ENCODE measurements around the gene FAM210B. TPM values are rescaled to one million over a fixed set of nuclear protein-coding genes. Genes with fewer than 3 reads are reported as not detected.
"Not testable (repeated sequence)": the region's sequence is repeated elsewhere in the genome, so short reads cannot be mapped to it uniquely, and the experiment has no call there.

FAM210B gene
- total RNA-seq, 1 experiment from 2014 or later, result 23.9 TPM

- DNase-seq, result no peak
- Histone ChIP-seq H3K4me3 (ENCODE audit: insufficient read depth, low read depth, low read length) (no peak overlapping the region), H3K36me3 (replicated peaks; ENCODE audit: control insufficient read depth, insufficient read depth, low read length) (peaks cover 24% of the 10 kb centered on the region), H3K27me3 (ENCODE audit: control insufficient read depth, insufficient read depth, low read length) (no peaks in the 10 kb centered on the region)
These were observed 14.1 kb downstream of the FAM210B start for GRCh38 chr20:56372850-56373249.

DNA sequence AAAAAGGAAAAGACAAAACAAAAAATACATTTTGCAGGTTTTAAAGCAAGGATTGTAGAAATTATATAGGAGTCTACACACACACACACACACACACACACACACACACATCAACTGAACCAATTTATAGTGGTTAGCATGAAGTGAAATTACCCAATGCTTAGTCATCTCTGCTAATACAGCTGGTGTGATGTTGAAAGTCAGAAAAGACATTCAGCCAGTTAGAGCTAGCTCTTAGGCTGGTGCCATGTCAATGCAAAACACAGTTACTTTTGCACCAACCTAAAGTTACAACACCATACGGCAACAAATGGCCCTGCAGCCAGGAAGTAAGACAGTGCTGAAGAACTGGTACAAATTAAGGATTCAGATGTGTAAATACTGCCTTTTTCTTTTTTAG, 15.2 kb downstream of the FAM210B start:
- peaks cover 27% of the 10 kb centered on the region for H3K36me3 ChIP-seq (replicated peaks; ENCODE audit: control insufficient read depth, insufficient read depth, low read length)
- no peak for DNase-seq
- no peak overlapping the region for H3K4me3 ChIP-seq (ENCODE audit: insufficient read depth, low read depth, low read length)
- H3K27me3 ChIP-seq (ENCODE audit: control insufficient read depth, insufficient read depth, low read length), result no peaks in the 10 kb centered on the region

DNA sequence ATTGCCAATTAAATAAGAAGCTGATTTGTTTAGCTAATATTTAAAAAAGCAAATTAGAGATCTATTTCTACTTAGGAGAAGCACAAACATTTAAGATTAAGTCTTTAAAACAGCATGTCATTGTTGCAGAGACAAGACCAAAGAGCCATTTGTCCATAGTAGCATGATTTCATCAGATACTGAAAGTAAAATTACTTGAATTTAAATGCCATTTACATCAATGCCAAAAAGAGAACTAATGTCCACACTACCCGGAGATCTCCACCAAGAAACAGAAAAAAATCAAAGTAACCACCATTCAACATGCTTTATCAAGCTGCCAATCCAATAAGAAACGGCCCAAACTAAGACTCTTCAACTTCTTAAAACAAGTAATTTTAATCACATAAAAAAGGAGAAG, 17.6 kb downstream of the FAM210B start:
- no peaks in the 10 kb centered on the region for H3K27me3 ChIP-seq (ENCODE audit: control insufficient read depth, insufficient read depth, low read length)
- no peak overlapping the region for H3K4me3 ChIP-seq (ENCODE audit: insufficient read depth, low read depth, low read length)
- H3K36me3 ChIP-seq (replicated peaks; ENCODE audit: control insufficient read depth, insufficient read depth, low read length), result peaks cover 30% of the 10 kb centered on the region
- DNase-seq, result no peak

- Histone ChIP-seq H3K4me3 (ENCODE audit: insufficient read depth, low read depth, low read length) (no peak overlapping the region), H3K36me3 (replicated peaks; ENCODE audit: control insufficient read depth, insufficient read depth, low read length) (peaks cover 27% of the 10 kb centered on the region), H3K27me3 (ENCODE audit: control insufficient read depth, insufficient read depth, low read length) (no peaks in the 10 kb centered on the region)
- no peak for DNase-seq
These were observed 19.6 kb downstream of the FAM210B start for GRCh38 chr20:56378386-56378785.

DNA sequence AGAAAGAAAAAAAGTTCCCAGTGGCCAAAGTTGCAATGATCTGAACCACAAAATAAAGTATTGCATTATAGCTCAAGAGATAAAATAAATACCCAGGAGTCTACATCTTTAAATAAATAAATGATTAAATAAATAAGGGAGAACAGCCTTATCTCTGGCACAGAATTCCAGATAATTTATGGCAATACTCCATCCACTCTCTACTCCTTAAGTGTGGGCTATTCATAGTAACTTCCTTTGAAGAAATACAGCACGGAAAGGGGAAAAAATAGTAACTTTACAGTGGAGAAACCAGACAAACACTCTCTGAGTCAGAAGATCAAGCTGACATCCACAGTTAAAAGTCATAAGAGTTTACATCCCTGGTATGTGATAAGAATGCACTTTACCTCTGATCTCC, 21.6 kb downstream of the FAM210B start:
- no peak for DNase-seq
- H3K27me3 ChIP-seq (ENCODE audit: control insufficient read depth, insufficient read depth, low read length), result no peaks in the 10 kb centered on the region

GRCh38 chr20:56381501-56381900, 22.7 kb downstream of the FAM210B start:
- no peak for DNase-seq
- peaks cover 35% of the 10 kb centered on the region for H3K36me3 ChIP-seq (replicated peaks; ENCODE audit: control insufficient read depth, insufficient read depth, low read length)
- H3K27me3 ChIP-seq (ENCODE audit: control insufficient read depth, insufficient read depth, low read length), result no peaks in the 10 kb centered on the region
- H3K4me3 ChIP-seq (ENCODE audit: insufficient read depth, low read depth, low read length), result no peak overlapping the region

More for the DNA sequence above, 21.6 kb downstream of the FAM210B start:
- H3K36me3 ChIP-seq (replicated peaks; ENCODE audit: control insufficient read depth, insufficient read depth, low read length), result peaks cover 28% of the 10 kb centered on the region
- no peak overlapping the region for H3K4me3 ChIP-seq (ENCODE audit: insufficient read depth, low read depth, low read length)

- peaks cover 38% of the 10 kb centered on the region for H3K36me3 ChIP-seq (replicated peaks; ENCODE audit: control insufficient read depth, insufficient read depth, low read length)
- no peak for DNase-seq
- H3K4me3 ChIP-seq (ENCODE audit: insufficient read depth, low read depth, low read length), result no peak overlapping the region
- H3K27me3 ChIP-seq (ENCODE audit: control insufficient read depth, insufficient read depth, low read length), result no peaks in the 10 kb centered on the region
These were observed 23.9 kb downstream of the FAM210B start for GRCh38 chr20:56382696-56383095.

DNA sequence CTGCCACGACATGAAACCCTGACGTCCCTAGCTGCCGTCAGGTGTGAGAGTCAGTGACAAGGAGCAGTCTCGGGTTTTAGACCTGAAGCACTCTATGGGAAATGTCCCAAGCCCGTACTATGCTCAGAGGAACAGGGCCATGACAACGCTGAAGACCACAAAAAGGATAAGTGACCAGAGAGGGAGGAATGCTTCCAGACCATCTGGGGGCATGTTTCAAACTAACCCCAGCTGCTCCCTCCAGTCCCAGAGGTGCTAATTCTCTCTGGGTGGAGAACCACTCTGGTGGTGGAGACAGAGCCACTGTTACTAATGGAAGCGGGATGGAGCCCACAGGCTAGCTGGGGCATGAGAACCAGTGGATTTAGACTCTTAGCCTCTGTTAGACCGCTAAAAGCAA, 24.6 kb downstream of the FAM210B start:
- Histone ChIP-seq H3K4me3 (ENCODE audit: insufficient read depth, low read depth, low read length) (no peak overlapping the region), H3K27me3 (ENCODE audit: control insufficient read depth, insufficient read depth, low read length) (no peaks in the 10 kb centered on the region), H3K36me3 (replicated peaks; ENCODE audit: control insufficient read depth, insufficient read depth, low read length) (peaks cover 38% of the 10 kb centered on the region)
- no peak for DNase-seq

DNA sequence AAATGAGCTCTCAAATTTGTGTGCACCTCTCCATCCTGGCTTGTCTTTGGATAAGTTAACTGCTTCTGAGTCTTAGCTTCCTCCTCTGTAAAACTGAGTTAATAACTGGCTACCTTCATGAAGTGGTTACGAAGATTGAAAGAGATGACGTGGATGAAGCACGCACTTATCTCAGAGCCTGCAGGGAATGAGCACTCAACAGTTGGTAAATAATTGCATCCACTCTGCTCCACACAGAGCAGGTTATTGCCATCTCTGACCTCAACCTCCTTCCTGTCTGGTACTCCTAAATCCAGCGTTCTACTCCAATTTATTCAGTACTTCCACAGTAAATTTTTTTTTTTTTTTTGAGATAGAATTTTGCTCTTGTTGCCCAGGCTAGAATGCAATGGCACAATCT, 26.4 kb downstream of the FAM210B start:
- Histone ChIP-seq H3K36me3 (replicated peaks; ENCODE audit: control insufficient read depth, insufficient read depth, low read length) (peaks cover 51% of the 10 kb centered on the region), H3K27me3 (ENCODE audit: control insufficient read depth, insufficient read depth, low read length) (no peaks in the 10 kb centered on the region), H3K4me3 (ENCODE audit: insufficient read depth, low read depth, low read length) (no peak overlapping the region)
- DNase-seq, result no peak

DNA sequence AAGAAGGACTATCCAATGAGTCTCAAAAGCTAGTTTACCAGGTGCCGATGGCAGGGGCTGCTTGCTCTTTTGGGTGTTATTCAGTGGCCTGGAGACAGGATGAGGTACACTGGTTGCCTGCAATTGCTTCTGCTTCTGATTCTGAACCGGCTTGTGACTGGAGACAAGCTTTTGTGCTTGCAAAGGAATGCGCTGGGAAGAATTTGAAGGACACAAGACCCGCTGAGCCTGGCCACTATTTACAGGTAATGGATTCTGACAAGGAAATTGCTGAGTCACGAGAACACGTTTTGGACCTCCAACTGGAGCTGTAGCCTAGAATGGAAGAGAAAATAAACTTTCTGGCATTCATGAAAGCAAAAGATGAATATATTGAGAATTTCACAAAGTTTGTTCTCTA, 27.4 kb downstream of the FAM210B start:
- Histone ChIP-seq H3K4me3 (ENCODE audit: insufficient read depth, low read depth, low read length) (no peak overlapping the region), H3K27me3 (ENCODE audit: control insufficient read depth, insufficient read depth, low read length) (no peaks in the 10 kb centered on the region), H3K36me3 (replicated peaks; ENCODE audit: control insufficient read depth, insufficient read depth, low read length) (peaks cover 46% of the 10 kb centered on the region)
- DNase-seq, result no peak

DNA sequence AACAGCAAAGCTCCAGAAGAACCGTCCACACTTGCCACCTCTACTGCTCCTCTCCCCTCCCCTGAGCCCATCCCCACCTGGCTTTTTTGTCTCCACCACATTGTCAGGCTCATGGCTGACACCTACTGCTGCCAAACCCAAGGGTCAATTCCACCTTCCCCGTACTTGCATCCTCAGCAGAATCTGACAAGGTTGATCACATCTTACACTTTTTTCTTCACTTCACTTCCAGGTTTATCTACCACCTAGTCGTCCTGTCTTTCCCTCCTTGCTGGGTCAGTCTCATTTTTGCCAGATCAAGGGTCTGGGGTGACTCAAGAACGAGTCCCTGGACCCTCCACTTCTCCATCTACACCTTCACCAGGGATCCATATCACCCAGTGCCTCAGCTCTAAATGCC, 30.1 kb downstream of the FAM210B start:
- H3K4me3 ChIP-seq (ENCODE audit: insufficient read depth, low read depth, low read length), result no peak overlapping the region
- H3K36me3 ChIP-seq (replicated peaks; ENCODE audit: control insufficient read depth, insufficient read depth, low read length), result peaks cover 36% of the 10 kb centered on the region
- no peaks in the 10 kb centered on the region for H3K27me3 ChIP-seq (ENCODE audit: control insufficient read depth, insufficient read depth, low read length)
- DNase-seq, result no peak

DNA sequence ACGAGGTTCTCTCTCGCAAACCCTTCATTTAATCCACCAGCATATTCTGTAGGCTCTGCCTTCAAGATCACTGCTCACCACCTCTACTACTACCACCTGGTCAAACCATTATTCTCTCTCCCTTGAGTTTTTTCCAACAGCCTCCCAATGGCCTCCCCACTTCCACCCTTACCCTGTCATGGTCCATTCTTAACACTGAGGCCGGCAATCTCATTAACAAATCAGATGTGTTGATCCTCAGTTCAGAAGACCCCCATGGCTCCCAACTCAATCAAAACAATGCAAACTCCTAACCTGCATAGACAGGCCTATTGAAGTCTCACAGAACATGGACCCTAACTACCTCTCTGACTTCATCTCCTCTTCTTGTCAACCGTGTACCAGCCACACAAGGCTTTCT, 31.0 kb downstream of the FAM210B start:
- Histone ChIP-seq H3K36me3 (replicated peaks; ENCODE audit: control insufficient read depth, insufficient read depth, low read length) (peaks cover 33% of the 10 kb centered on the region), H3K27me3 (ENCODE audit: control insufficient read depth, insufficient read depth, low read length) (no peaks in the 10 kb centered on the region), H3K4me3 (ENCODE audit: insufficient read depth, low read depth, low read length) (no peak overlapping the region)
- DNase-seq, result no peak

- not testable (repeated sequence) for H3K27me3 ChIP-seq (ENCODE audit: control insufficient read depth, insufficient read depth, low read length); H3K4me3 ChIP-seq (ENCODE audit: insufficient read depth, low read depth, low read length); DNase-seq
- H3K36me3 ChIP-seq (replicated peaks; ENCODE audit: control insufficient read depth, insufficient read depth, low read length), result peaks cover 32% of the 10 kb centered on the region
These were observed 31.6 kb downstream of the FAM210B start for GRCh38 chr20:56390396-56390795.

DNA sequence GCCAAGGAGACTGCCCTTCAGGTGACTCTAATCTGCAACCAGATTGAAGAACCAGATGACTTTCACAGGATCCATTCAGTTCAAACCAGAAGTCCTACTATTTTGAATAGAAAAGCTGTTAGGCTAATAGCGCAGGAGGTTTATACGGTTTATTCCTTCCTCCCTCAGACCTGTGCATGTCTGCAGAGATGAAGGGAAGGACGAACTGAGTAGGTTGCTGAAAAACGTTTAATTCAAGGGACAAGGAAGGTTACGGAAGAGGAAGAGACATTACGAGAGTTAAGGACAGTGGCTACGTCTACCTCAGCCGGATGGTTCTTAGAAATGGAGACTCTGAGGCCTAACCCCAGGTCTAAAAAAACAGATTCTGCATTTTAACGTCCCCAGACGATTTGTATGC, 32.3 kb downstream of the FAM210B start:
- H3K27me3 ChIP-seq (ENCODE audit: control insufficient read depth, insufficient read depth, low read length), result no peaks in the 10 kb centered on the region
- DNase-seq, result no peak
- peaks cover 31% of the 10 kb centered on the region for H3K36me3 ChIP-seq (replicated peaks; ENCODE audit: control insufficient read depth, insufficient read depth, low read length)
- peak overlapping the region; percentile 100 for H3K4me3 ChIP-seq (ENCODE audit: insufficient read depth, low read depth, low read length)

GRCh38 chr20:56391596-56392131, 32.9 kb downstream of the FAM210B start:
- no peak for DNase-seq
- no peaks in the 10 kb centered on the region for H3K27me3 ChIP-seq (ENCODE audit: control insufficient read depth, insufficient read depth, low read length)
- peak overlapping the region; percentile 100 for H3K4me3 ChIP-seq (ENCODE audit: insufficient read depth, low read depth, low read length)
- peaks cover 27% of the 10 kb centered on the region for H3K36me3 ChIP-seq (replicated peaks; ENCODE audit: control insufficient read depth, insufficient read depth, low read length)
